ENCODE measurements around the gene EPSTI1. TPM values are rescaled to one million over a fixed set of nuclear protein-coding genes. Genes with fewer than 3 reads are reported as not detected.

EPSTI1 gene
- total and polyA plus RNA-seq, 4 donors = 3.7 to 20.1 (median 15.2) TPM

DNA sequence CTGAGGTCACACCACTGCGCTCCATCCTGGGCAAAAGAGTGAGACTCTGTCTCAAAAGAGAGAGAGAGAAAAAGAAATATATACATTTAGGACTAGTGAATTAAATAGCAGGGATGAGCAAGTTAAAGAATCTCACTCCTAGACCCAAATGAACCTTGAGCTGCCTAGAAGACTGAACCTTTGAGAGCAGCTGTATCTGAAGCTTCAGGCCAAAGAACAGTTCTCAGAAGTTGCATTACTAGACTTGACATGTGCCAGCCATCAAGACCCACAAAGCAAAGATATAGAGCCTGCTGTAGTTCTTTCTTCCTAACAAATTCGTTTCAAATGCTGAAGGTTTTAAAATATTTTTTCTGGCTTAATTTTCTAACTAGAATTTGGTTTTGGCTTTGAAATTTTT lies 47.9 kb upstream of the EPSTI1 start:
- Histone ChIP-seq H3K27me3 (ENCODE audit: control insufficient read depth in 3 of 3, insufficient read depth in 3 of 3, low read length in 2 of 3) (no peaks in the 10 kb centered on the region), H3K9ac (ENCODE audit: insufficient read depth in 1 of 2, low read length in 2 of 2) (no peak overlapping the region), H3K4me3 (no peak overlapping the region), H3K36me3 (ENCODE audit: control insufficient read depth in 4 of 4, insufficient read depth in 4 of 4, low read length in 4 of 4) (no peaks in the 10 kb centered on the region), H3K9me3 (ENCODE audit: control insufficient read depth in 4 of 4, insufficient read depth in 3 of 4, low read length in 3 of 4) (no peaks in the 10 kb centered on the region), H3K27ac (ENCODE audit: low read depth in 1 of 2, low read length in 1 of 2) (no peak overlapping the region), H3K4me1 (ENCODE audit: control insufficient read depth in 5 of 5, insufficient read depth in 5 of 5, low read length in 5 of 5) (peaks cover 3 to 26% (median 12%) of the 10 kb centered on the region in 5 donors)
- DNase-seq (no peak), ATAC-seq (ENCODE audit: insufficient read depth, low FRiP score) (no peak)
- 97 to 100% methylated on average over 2 of the region's 2 CpGs for WGBS, 2 donors
- TF ChIP-seq, protein P1, sequence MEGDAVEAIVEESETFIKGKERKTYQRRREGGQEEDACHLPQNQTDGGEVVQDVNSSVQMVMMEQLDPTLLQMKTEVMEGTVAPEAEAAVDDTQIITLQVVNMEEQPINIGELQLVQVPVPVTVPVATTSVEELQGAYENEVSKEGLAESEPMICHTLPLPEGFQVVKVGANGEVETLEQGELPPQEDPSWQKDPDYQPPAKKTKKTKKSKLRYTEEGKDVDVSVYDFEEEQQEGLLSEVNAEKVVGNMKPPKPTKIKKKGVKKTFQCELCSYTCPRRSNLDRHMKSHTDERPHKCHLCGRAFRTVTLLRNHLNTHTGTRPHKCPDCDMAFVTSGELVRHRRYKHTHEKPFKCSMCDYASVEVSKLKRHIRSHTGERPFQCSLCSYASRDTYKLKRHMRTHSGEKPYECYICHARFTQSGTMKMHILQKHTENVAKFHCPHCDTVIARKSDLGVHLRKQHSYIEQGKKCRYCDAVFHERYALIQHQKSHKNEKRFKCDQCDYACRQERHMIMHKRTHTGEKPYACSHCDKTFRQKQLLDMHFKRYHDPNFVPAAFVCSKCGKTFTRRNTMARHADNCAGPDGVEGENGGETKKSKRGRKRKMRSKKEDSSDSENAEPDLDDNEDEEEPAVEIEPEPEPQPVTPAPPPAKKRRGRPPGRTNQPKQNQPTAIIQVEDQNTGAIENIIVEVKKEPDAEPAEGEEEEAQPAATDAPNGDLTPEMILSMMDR (IDR thresholded peaks at IDR 0.05; ENCODE audit: control extremely low read depth, extremely low read depth) = no peak

DNA sequence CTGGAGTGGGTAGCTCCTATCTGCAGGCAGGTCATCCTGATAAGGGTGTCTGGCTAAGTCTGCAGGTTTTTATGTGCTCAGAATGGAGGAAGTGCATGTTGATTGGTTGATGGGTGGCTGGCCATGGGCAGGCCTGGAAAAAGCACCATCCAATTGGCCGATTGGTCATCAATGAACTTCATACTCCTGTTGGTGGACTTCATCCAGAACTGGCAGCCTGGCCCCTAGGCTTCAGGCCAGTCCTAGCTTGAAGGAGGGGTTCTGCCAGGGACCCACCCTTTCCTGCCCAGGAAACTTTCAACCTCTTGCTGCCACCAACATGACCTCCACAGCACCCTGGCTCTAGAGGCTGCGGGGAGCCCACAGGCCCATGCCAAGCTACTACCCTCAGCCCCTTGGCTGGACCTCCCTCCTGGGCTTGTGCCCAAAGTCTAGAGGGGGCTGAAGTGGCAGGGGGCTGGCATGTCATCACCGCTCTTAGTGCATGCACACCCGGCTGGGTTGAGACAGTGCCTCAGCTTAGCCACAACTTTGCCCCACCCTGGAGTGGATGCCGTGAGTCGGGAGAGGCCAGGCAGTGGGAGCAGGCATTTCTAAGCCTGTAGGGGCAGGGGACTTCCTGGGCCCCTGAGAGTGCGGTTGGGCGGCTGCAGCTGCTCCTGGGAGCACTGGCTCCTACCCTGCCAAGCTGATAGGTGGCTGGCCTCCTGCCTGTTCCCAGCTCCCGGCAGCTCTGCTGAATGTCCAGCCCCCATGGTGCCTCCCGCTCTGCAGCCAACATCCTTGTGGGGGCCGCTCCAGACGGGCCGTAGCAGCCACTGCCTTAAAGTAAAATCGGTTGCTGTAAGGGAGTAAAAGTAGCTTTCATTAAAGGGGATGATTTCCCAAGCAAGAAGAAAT lies 44.6 kb upstream of the EPSTI1 start:
- H3K4me3 ChIP-seq = no peak overlapping the region
- TF ChIP-seq, protein P1 (IDR thresholded peaks at IDR 0.05; ENCODE audit: control extremely low read depth, extremely low read depth) = no peak
- H3K4me1 ChIP-seq (ENCODE audit: control insufficient read depth in 5 of 5, insufficient read depth in 5 of 5, low read length in 5 of 5) = peaks cover 3 to 16% (median 11%) of the 10 kb centered on the region in 5 donors
- ATAC-seq (ENCODE audit: insufficient read depth, low FRiP score) (no peak), DNase-seq (peak; percentile 44 to 66 (median 59))
- peaks cover 0 to 4% (median 0%) of the 10 kb centered on the region in 4 donors for H3K9me3 ChIP-seq (ENCODE audit: control insufficient read depth in 4 of 4, insufficient read depth in 3 of 4, low read length in 3 of 4)
- no peak overlapping the region for H3K9ac ChIP-seq (ENCODE audit: insufficient read depth in 1 of 2, low read length in 2 of 2)
- H3K36me3 ChIP-seq (ENCODE audit: control insufficient read depth in 4 of 4, insufficient read depth in 4 of 4, low read length in 4 of 4) = peaks cover 0 to 16% (median 3%) of the 10 kb centered on the region in 4 donors
- H3K27ac ChIP-seq (ENCODE audit: low read depth in 1 of 2, low read length in 1 of 2) = peak overlapping the region in 1 of 2 donors; percentile 6
- no peaks in the 10 kb centered on the region for H3K27me3 ChIP-seq (ENCODE audit: control insufficient read depth in 3 of 3, insufficient read depth in 3 of 3, low read length in 2 of 3)
- 73 to 89% methylated on average over 14 of the region's 14 CpGs for WGBS, 2 donors

DNA sequence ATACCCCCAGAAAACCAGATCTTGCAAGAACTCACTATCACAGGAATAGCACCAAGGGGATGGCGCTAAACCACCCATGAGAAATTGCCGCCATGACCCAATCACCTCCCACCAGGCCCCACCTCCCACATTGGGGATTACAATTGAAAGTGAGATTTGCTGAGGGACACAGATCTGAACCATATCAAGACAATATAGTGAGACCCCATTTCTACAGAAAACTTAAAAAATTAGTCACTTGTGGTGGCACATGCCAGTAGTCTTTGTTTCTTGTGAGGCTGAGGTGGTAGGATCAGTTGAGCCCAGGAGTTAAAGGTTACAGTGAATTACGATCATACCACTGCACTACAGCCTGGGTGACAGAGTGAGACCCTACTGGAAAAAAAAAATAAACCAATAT lies 41.0 kb upstream of the EPSTI1 start:
- no peak for DNase-seq
- peaks cover 0 to 4% (median 0%) of the 10 kb centered on the region in 4 donors for H3K9me3 ChIP-seq (ENCODE audit: control insufficient read depth in 4 of 4, insufficient read depth in 3 of 4, low read length in 3 of 4)
- peaks cover 0 to 16% (median 4%) of the 10 kb centered on the region in 4 donors for H3K36me3 ChIP-seq (ENCODE audit: control insufficient read depth in 4 of 4, insufficient read depth in 4 of 4, low read length in 4 of 4)
- ATAC-seq (ENCODE audit: insufficient read depth, low FRiP score) = no peak
- H3K4me3 ChIP-seq = no peak overlapping the region
- no peak overlapping the region for H3K27ac ChIP-seq (ENCODE audit: low read depth in 1 of 2, low read length in 1 of 2)
- no peak overlapping the region for H3K9ac ChIP-seq (ENCODE audit: insufficient read depth in 1 of 2, low read length in 2 of 2)
- no peaks in the 10 kb centered on the region for H3K27me3 ChIP-seq (ENCODE audit: control insufficient read depth in 3 of 3, insufficient read depth in 3 of 3, low read length in 2 of 3)
- TF ChIP-seq, protein P1 (IDR thresholded peaks at IDR 0.05; ENCODE audit: control extremely low read depth, extremely low read depth) = no peak
- H3K4me1 ChIP-seq (ENCODE audit: control insufficient read depth in 5 of 5, insufficient read depth in 5 of 5, low read length in 5 of 5) = peaks cover 0 to 17% (median 8%) of the 10 kb centered on the region in 5 donors
- WGBS, 2 donors = 98 to 99% methylated on average over 3 of the region's 3 CpGs

Measured in lung (tissue), 12 donors.